ENCODE results near the gene HIVEP1. TPM values are rescaled to one million over a fixed set of nuclear protein-coding genes. Genes with fewer than 3 reads are reported as not detected.

The HIVEP1 gene
- total and polyA plus RNA-seq, 2 of the 8 experiments (the other 6 are each of a cell fraction or from before 2014, with no cell fraction given): 22.6 to 23.1 TPM

- TF ChIP-seq, protein P1, sequence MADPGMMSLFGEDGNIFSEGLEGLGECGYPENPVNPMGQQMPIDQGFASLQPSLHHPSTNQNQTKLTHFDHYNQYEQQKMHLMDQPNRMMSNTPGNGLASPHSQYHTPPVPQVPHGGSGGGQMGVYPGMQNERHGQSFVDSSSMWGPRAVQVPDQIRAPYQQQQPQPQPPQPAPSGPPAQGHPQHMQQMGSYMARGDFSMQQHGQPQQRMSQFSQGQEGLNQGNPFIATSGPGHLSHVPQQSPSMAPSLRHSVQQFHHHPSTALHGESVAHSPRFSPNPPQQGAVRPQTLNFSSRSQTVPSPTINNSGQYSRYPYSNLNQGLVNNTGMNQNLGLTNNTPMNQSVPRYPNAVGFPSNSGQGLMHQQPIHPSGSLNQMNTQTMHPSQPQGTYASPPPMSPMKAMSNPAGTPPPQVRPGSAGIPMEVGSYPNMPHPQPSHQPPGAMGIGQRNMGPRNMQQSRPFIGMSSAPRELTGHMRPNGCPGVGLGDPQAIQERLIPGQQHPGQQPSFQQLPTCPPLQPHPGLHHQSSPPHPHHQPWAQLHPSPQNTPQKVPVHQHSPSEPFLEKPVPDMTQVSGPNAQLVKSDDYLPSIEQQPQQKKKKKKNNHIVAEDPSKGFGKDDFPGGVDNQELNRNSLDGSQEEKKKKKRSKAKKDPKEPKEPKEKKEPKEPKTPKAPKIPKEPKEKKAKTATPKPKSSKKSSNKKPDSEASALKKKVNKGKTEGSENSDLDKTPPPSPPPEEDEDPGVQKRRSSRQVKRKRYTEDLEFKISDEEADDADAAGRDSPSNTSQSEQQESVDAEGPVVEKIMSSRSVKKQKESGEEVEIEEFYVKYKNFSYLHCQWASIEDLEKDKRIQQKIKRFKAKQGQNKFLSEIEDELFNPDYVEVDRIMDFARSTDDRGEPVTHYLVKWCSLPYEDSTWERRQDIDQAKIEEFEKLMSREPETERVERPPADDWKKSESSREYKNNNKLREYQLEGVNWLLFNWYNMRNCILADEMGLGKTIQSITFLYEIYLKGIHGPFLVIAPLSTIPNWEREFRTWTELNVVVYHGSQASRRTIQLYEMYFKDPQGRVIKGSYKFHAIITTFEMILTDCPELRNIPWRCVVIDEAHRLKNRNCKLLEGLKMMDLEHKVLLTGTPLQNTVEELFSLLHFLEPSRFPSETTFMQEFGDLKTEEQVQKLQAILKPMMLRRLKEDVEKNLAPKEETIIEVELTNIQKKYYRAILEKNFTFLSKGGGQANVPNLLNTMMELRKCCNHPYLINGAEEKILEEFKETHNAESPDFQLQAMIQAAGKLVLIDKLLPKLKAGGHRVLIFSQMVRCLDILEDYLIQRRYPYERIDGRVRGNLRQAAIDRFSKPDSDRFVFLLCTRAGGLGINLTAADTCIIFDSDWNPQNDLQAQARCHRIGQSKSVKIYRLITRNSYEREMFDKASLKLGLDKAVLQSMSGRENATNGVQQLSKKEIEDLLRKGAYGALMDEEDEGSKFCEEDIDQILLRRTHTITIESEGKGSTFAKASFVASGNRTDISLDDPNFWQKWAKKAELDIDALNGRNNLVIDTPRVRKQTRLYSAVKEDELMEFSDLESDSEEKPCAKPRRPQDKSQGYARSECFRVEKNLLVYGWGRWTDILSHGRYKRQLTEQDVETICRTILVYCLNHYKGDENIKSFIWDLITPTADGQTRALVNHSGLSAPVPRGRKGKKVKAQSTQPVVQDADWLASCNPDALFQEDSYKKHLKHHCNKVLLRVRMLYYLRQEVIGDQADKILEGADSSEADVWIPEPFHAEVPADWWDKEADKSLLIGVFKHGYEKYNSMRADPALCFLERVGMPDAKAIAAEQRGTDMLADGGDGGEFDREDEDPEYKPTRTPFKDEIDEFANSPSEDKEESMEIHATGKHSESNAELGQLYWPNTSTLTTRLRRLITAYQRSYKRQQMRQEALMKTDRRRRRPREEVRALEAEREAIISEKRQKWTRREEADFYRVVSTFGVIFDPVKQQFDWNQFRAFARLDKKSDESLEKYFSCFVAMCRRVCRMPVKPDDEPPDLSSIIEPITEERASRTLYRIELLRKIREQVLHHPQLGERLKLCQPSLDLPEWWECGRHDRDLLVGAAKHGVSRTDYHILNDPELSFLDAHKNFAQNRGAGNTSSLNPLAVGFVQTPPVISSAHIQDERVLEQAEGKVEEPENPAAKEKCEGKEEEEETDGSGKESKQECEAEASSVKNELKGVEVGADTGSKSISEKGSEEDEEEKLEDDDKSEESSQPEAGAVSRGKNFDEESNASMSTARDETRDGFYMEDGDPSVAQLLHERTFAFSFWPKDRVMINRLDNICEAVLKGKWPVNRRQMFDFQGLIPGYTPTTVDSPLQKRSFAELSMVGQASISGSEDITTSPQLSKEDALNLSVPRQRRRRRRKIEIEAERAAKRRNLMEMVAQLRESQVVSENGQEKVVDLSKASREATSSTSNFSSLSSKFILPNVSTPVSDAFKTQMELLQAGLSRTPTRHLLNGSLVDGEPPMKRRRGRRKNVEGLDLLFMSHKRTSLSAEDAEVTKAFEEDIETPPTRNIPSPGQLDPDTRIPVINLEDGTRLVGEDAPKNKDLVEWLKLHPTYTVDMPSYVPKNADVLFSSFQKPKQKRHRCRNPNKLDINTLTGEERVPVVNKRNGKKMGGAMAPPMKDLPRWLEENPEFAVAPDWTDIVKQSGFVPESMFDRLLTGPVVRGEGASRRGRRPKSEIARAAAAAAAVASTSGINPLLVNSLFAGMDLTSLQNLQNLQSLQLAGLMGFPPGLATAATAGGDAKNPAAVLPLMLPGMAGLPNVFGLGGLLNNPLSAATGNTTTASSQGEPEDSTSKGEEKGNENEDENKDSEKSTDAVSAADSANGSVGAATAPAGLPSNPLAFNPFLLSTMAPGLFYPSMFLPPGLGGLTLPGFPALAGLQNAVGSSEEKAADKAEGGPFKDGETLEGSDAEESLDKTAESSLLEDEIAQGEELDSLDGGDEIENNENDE (IDR thresholded peaks at IDR 0.05; ENCODE audit: insufficient replicate concordance, low read length): no peak
- no peak for TF ChIP-seq TCF12 (IDR thresholded peaks at IDR 0.05; ENCODE audit: low read depth, low read length)
- no peak for TF ChIP-seq CTBP2 (IDR thresholded peaks at IDR 0.05; ENCODE audit: borderline replicate concordance, insufficient read depth, insufficient read length, low read length)
- TF ChIP-seq RXRA (IDR thresholded peaks at IDR 0.05; ENCODE audit: insufficient read depth, low read depth, low read length): no peak
- TF ChIP-seq, protein P2, sequence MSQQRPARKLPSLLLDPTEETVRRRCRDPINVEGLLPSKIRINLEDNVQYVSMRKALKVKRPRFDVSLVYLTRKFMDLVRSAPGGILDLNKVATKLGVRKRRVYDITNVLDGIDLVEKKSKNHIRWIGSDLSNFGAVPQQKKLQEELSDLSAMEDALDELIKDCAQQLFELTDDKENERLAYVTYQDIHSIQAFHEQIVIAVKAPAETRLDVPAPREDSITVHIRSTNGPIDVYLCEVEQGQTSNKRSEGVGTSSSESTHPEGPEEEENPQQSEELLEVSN (IDR thresholded peaks at IDR 0.05): no peak
- TF ChIP-seq CBX8 (IDR thresholded peaks at IDR 0.05; ENCODE audit: borderline replicate concordance, low read depth, low read length): no peak
- TF ChIP-seq POLR2A (IDR thresholded peaks at IDR 0.05; ENCODE audit: control extremely low read depth in 1 of 2, low read depth in 2 of 2, low read length in 2 of 2): no peak
- TF ChIP-seq, protein P3, sequence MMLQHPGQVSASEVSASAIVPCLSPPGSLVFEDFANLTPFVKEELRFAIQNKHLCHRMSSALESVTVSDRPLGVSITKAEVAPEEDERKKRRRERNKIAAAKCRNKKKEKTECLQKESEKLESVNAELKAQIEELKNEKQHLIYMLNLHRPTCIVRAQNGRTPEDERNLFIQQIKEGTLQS (IDR thresholded peaks at IDR 0.05; ENCODE audit: insufficient read depth, low read depth, low read length): no peak
- TF ChIP-seq NANOG (IDR thresholded peaks at IDR 0.05; ENCODE audit: insufficient read depth, low read depth, low read length, poor library complexity, severe bottlenecking): no peak
- TF ChIP-seq PHF8 (conservative IDR thresholded peaks at IDR 0.05; ENCODE audit: low read depth, low read length): no peak
- no peak for TF ChIP-seq SP4 (IDR thresholded peaks at IDR 0.05; ENCODE audit: low read length)
These were observed 12.9 kb upstream of the HIVEP1 start (continued) for GRCh38 chr6:11999246-11999645.
